Stromal cell of bone marrow (primary cell): Measurements from ENCODE around the gene LRTM2.

ENCODE experiments used
- DNase-seq: peaks from one replicate; pipeline ENCODE4 v3.0.0-alpha.2; 2012; ENCODE audit warnings: low read depth

Gene LRTM2

DNA sequence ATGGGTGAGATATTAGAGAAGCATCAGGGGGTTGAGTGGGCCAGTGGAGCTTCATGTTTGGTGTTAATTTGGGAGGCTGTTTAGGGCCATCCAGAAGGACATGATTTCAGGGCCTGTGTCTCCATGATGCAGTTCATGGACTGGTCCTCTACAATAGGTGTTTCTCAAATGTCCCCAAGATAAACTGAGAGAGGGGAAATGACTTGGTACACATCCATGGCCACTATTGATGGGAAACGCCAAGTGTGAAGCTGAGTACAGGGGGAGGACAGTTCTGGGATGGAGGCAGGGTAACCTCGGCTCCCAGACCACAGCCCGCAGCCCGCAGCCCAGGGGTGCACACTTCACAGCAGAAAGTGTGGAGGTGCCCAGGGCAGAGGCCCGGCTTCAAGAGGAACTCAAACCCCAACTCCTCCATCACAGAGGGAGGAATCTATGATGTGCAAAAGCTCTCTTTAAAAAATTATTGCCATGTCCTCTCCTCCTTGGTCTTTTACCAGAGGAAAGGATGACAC lies 64.8 kb downstream of the LRTM2 start:
- no peak for DNase-seq

DNA sequence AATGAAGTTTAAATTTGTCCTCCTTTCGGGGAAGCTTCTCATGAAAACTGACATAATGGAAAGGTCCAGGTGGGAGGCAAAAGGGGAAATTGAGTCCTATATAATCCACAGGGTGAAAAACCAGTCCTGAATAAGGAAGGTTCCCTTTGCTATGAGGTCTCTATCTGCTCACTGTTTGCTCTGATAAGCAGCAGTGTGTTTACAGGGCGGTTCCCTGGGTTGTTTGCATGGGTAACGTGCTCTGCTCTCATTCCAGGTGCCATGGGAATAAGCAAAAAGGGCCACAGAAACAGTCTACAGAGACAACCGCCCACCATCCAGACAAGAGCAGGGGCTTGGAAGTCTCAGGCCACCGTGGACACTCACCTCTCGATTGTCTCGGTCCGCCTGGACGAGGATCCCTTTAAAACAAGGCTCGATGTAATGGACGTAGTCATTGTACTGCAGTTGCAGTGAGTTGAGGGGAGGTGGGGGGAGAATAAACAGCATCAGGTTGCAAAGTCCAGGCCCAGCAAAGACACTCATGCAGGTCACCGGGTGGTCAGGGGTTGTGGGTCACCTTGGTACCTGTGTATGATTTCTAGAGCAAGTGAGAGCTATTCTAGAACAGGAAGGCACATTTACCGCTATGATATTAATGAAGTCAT lies 65.4 kb downstream of the LRTM2 start:
- DNase-seq, result no peak
